Activated CD8-positive, alpha-beta memory T cell treated with anti-CD3 and anti-CD28 coated beads for 24 hours (primary cell): ENCODE measurements around the gene TCERG1L.
"Not testable (repeated sequence)": the region's sequence is repeated elsewhere in the genome, so short reads cannot be mapped to it uniquely, and the experiment has no call there.

Experiments
- DNase-seq: peaks from one replicate; pipeline ENCODE4 v3.0.0-alpha.2; 2020

The TCERG1L gene

DNA sequence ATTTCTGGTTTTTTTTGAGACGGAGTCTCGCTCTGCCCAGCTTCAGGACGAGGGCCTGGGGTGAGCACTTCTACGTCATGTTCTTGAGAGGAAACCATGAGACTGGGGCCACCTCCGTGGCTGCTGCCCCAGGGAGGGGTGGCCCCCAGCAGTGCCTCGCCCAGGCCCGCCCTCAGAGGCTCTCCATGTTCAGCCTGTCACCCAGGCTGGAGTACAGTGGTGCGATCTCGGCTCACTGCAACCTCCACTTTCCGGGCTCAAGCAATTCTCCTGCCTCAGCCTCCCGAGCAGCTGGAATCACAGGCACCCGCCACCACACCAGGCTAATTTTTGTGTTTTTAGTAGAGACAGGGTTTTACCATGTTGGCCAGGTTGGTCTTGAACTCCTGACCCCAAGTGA is 175.2 kb downstream of the TCERG1L start:
- not testable (repeated sequence) for DNase-seq

- DNase-seq: no peak
Observed at GRCh38 chr10:131135716-131136115, 175.8 kb downstream of the TCERG1L start.

- DNase-seq: no peak
Observed at GRCh38 chr10:131134651-131135050, 176.9 kb downstream of the TCERG1L start.

GRCh38 chr10:131134001-131134576 is 177.4 kb downstream of the TCERG1L start:
- no peak for DNase-seq

GRCh38 chr10:131132681-131133080 is 178.8 kb downstream of the TCERG1L start:
- DNase-seq: no peak

DNA sequence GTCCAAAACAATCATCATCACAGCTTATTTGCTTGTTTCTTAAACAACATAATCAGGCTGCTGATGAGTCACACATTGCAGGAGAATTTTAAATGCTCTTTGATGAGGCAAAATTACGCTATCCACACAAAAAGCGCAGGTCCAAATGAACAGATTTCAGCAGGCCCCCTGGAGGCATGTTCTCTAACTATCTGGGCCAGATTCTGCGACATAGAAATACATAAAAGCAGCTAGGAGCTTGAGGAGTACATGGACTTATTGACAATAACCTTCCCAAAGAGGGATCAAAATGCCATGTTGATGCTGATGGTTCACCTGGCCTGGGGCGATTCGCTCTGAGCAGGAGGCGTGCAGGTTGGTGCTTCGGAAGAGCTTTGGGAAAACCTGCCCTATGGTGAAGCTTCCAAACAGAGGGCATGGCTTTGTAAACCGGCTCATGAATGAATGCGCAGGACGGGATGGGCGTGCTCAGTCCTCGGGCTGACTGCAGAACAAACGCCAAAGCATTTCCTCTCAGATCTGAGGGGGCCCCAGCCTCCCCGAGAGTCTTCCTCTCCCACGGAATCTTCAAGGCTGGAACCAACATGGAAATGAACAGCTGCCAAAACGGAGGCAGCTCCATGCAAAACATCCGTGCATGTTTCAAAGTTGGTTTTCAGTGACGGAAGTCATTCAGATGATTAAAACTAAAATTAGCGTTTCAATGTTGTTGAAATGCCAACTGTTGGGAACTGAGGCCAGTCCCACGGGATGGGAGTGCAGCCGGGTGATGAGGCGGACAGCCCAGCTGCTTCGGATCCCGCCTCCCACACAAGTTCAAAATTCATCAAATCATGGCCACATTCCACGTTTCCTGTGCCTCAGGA is 179.6 kb downstream of the TCERG1L start:
- no peak for DNase-seq

- DNase-seq: no peak
Observed at GRCh38 chr10:131130025-131130424, 181.5 kb downstream of the TCERG1L start.

GRCh38 chr10:131129544-131129943 is 182.0 kb downstream of the TCERG1L start:
- no peak for DNase-seq

GRCh38 chr10:131128731-131129130 is 182.8 kb downstream of the TCERG1L start:
- no peak for DNase-seq

GRCh38 chr10:131127610-131128009 is 183.9 kb downstream of the TCERG1L start:
- no peak for DNase-seq

GRCh38 chr10:131127138-131127589 is 184.4 kb downstream of the TCERG1L start:
- DNase-seq: no peak

- DNase-seq: no peak
Observed at GRCh38 chr10:131126321-131127137, 185.0 kb downstream of the TCERG1L start.

GRCh38 chr10:131125511-131126225 is 185.9 kb downstream of the TCERG1L start:
- no peak for DNase-seq

DNA sequence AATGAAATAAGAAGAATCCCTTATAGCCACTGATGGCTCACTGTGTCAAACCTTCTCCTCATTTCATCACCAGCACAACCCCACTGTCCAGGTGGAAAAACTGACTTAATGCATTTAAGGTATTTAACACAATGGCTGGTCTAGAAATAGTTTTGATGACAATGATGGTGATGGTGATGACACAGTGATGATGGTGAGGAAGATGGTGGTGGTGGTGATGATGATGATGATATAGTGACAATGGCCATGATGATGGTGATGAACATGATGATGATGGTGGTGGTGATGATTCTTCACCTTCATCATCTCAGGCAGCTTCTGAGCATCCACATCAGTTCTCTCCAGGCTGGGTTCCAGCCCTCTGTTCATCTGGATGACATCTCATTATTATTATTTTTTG is 186.6 kb downstream of the TCERG1L start:
- no peak for DNase-seq

DNA sequence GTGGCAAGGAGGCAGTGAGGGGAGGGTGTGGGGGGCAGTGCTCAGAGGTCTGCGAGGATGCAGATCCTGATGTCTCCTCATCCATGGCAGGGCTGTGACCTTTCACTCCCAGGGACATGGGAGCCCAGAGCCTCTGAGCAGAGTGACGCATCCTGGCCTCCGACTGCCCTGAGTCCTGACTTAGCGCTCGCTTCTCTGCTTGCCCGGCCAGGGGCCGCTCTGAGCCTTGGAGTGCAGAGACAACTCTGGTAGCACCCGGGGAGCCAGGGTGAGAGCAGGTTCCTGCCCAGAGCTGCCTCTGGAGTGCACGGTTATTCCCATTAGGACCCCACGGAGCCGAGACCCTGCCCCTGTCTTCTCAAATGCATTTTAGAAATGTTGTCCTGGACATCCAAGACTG is 188.0 kb downstream of the TCERG1L start:
- DNase-seq: no peak

DNA sequence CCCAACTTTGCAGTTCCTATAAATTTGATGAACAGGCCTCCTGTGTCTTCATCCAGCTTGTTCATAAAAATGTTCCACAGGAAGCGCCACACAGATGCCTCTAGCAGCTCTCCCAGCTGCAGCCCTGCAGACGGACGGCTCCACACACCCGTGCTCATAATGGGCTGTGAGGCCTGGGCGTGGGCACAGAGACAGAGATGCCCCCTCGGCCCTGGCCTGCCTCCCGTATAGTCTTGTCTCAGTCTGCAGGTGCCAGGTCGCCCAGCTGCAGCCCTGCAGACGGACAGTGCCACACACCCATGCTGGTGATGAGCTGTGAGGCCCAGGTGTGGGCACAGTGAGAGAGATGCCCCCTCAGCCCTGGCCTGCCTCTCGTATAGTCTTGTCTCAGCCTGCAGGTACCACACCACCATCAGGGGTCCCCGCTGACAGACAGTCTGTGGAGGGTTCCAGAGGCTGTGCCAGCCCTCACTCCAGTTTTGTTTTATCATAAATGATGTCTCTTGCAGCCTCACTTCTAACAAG is 189.9 kb downstream of the TCERG1L start:
- DNase-seq: no peak

GRCh38 chr10:131119626-131120355 is 191.7 kb downstream of the TCERG1L start:
- no peak for DNase-seq

- no peak for DNase-seq
Observed at GRCh38 chr10:131117416-131118212, 193.9 kb downstream of the TCERG1L start.

DNA sequence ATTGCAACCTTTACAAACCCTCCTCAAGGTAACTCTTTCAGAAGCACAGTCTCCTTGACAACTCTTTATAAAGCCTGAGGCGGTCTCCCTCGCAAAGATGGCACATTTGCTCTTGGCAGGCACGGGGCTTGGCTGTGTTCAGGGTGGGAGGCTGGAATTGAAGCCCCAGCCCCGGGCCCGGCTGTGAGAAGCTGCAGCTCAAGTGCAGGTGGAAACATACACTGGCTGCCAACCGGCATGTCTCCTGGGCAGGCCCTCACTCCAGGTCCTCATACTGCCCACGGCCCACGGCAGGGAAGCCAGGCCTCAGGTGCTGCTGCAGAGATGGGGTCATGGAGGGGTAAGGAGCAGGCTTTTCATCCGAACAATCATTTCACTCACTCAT is 194.5 kb downstream of the TCERG1L start:
- no peak for DNase-seq

DNA sequence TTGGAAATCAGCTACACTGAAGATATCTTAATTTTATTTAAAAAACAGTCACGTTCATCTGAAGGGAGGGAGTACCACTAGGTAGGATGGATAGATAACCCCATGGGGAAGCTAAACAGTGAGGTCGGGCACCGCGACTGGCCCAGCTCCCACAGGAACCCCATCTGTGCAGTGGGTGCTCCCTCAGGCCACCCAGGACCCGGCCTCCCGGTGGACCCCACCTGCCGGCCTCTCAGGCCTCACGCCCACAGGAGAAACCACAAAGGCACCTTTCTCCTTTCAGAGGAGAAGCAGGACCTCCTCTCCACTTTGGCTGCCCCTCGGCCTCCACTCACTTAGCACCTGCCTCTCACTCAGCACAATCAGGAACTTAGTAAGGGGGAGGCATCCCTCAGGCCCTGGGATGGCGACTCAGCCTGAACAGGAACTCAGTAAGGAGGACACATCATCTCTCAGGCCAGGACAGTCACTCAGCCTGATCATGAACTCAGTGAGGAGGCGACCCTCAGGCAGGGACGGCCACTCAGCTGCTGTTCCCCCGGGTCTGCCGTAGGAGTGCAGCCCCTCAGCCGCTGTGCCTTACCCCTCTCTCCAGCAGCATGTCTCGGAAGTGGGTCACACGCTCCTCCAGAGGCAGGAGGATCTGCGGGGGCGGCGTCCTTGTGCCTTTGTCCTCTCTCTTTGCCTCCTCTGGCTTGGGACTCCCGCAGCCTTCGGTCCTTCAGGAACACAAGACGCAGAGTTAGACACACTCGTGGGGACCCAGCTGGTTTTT is 195.1 kb downstream of the TCERG1L start:
- DNase-seq: no peak
